Measurements from ENCODE around the gene LAIR1.
"Not testable (repeated sequence)": the region's sequence is repeated elsewhere in the genome, so short reads cannot be mapped to it uniquely, and the experiment has no call there.

LAIR1 gene

GRCh38 chr19:54375181-54375938 lies 10.6 kb upstream of the LAIR1 start:
- H3K4me3 ChIP-seq (ENCODE audit: low read depth, low read length); H3K36me3 ChIP-seq (ENCODE audit: control insufficient read depth in 2 of 2, insufficient read depth in 1 of 2, low read length in 2 of 2); H3K9me3 ChIP-seq (ENCODE audit: control insufficient read depth, insufficient read depth, low read depth, low read length); H3K4me1 ChIP-seq (ENCODE audit: control insufficient read depth, insufficient read depth, low read length); POLR2A ChIA-PET; H3K27ac ChIP-seq (ENCODE audit: extremely low read depth, low read depth, low read length): not testable (repeated sequence)
- CTCF ChIA-PET, result interaction anchor here (2.7 kb wide), 1 partner anchor 16 kb away, joined by 10 read pairs; no protein-coding TSS in a partner anchor

- Histone ChIP-seq H3K4me3 (ENCODE audit: low read depth, low read length) (no peak overlapping the region), H3K9me3 (ENCODE audit: control insufficient read depth, insufficient read depth, low read depth, low read length) (no peaks in the 10 kb centered on the region), H3K27ac (ENCODE audit: extremely low read depth, low read depth, low read length) (no peak overlapping the region), H3K36me3 (ENCODE audit: control insufficient read depth in 2 of 2, insufficient read depth in 1 of 2, low read length in 2 of 2) (no peaks in the 10 kb centered on the region), H3K4me1 (ENCODE audit: control insufficient read depth, insufficient read depth, low read length) (no peaks in the 10 kb centered on the region)
- ChIA-PET POLR2A (no interaction called here), CTCF (interaction anchor here (2.7 kb wide), 1 partner anchor 17 kb away, joined by 10 read pairs; no protein-coding TSS in a partner anchor)
- TF ChIP-seq ZNF596 (tag by site-specific recombination; IDR thresholded peaks at IDR 0.05) (no peak), PBX3 (CRISPR knock-in tag; IDR thresholded peaks at IDR 0.05) (no peak), ZNF157 (tag by site-specific recombination; IDR thresholded peaks at IDR 0.05) (no peak), ZBTB7A (tag by site-specific recombination; IDR thresholded peaks at IDR 0.05; ENCODE audit: low read depth) (no peak), ZNF362 (tag by site-specific recombination; IDR thresholded peaks at IDR 0.05) (no peak), ZNF549 (tag by site-specific recombination; IDR thresholded peaks at IDR 0.05) (no peak), ZNF26 (tag by site-specific recombination; IDR thresholded peaks at IDR 0.05) (no peak), ZFP69B (tag by site-specific recombination; IDR thresholded peaks at IDR 0.05) (no peak)
Measured at GRCh38 chr19:54373781-54374631, 9.3 kb upstream of the LAIR1 start.

- CTCF ChIA-PET, result interaction anchor here (1.1 to 1.6 kb wide), 2 partner anchors 19 to 47 kb away, joined by 3 to 8 read pairs; no protein-coding TSS in a partner anchor
- H3K9me3 ChIP-seq (ENCODE audit: control insufficient read depth, insufficient read depth, low read depth, low read length); H3K27ac ChIP-seq (ENCODE audit: extremely low read depth, low read depth, low read length); H3K4me1 ChIP-seq (ENCODE audit: control insufficient read depth, insufficient read depth, low read length); POLR2A ChIA-PET; H3K4me3 ChIP-seq (ENCODE audit: low read depth, low read length); H3K36me3 ChIP-seq (ENCODE audit: control insufficient read depth in 2 of 2, insufficient read depth in 1 of 2, low read length in 2 of 2): not testable (repeated sequence)
Measured at GRCh38 chr19:54371453-54371852, 6.7 kb upstream of the LAIR1 start.

- H3K4me1 ChIP-seq (ENCODE audit: control insufficient read depth, insufficient read depth, low read length); H3K27ac ChIP-seq (ENCODE audit: extremely low read depth, low read depth, low read length); H3K9me3 ChIP-seq (ENCODE audit: control insufficient read depth, insufficient read depth, low read depth, low read length); CTCF ChIA-PET; H3K4me3 ChIP-seq (ENCODE audit: low read depth, low read length); POLR2A ChIA-PET; H3K36me3 ChIP-seq (ENCODE audit: control insufficient read depth in 2 of 2, insufficient read depth in 1 of 2, low read length in 2 of 2): not testable (repeated sequence)
Measured at GRCh38 chr19:54370434-54370796, 5.7 kb upstream of the LAIR1 start.

GRCh38 chr19:54369688-54370433 lies 5.1 kb upstream of the LAIR1 start:
- H3K27ac ChIP-seq (ENCODE audit: extremely low read depth, low read depth, low read length); H3K36me3 ChIP-seq (ENCODE audit: control insufficient read depth in 2 of 2, insufficient read depth in 1 of 2, low read length in 2 of 2); H3K9me3 ChIP-seq (ENCODE audit: control insufficient read depth, insufficient read depth, low read depth, low read length); H3K4me3 ChIP-seq (ENCODE audit: low read depth, low read length); H3K4me1 ChIP-seq (ENCODE audit: control insufficient read depth, insufficient read depth, low read length); POLR2A ChIA-PET: not testable (repeated sequence)
- CTCF ChIA-PET, result interaction anchor here (0.5 kb wide), 1 partner anchor 17 kb away, joined by 5 read pairs; no protein-coding TSS in a partner anchor
